ENCODE data around the gene TOP1.

- no peak for TF ChIP-seq POLR2A (IDR thresholded peaks at IDR 0.05)
- TF ChIP-seq POLR2AphosphoS5 (IDR thresholded peaks at IDR 0.05): no peak
- TF ChIP-seq CTCF (IDR thresholded peaks at IDR 0.05): no peak
- TF ChIP-seq EP300 (IDR thresholded peaks at IDR 0.05): no peak
Measured at GRCh38 chr20:41152108-41152757, 123.6 kb downstream of the TOP1 start.

Data from stomach (tissue), 4 donors.